Measurements from ENCODE around the gene CACNA2D3.
A peak's percentile ranks its signal among the peaks of the same experiment; 100 is the strongest.

The CACNA2D3 gene

DNA sequence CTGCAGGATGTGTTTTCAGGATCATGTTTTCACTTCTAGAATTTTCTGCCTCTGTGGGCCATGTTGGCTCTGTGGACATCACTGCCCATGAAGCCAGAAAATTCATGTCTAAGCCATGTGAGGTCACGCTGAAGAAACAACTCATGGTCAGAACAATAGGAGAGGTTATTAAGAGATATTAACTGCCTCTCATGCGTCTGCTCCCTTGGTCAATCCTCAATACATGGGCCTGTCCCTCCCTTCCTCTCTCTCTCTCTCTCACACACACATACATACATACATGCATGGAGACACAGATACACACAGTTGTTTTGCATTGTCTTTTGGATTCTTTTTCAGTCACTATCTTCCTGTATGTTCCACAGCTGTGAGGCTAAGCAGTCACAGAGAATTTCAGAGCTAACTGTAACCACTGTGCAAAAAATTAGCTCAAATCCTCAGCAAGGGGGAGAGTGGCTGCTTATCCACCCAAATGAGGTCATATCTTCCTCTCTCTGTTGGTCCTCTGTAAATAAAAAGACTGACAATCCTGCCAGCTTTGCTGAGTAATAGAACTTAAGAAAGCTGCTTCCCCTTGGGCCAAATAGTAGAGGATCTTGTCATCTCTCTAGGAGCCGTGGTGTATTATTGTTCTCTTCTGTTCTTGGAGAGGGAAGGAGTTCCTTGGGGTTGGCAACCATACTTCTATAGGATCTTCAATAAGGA, 759.9 kb downstream of the CACNA2D3 start:
- DNase-seq (ENCODE audit: low spot score), result peak; percentile 92

DNA sequence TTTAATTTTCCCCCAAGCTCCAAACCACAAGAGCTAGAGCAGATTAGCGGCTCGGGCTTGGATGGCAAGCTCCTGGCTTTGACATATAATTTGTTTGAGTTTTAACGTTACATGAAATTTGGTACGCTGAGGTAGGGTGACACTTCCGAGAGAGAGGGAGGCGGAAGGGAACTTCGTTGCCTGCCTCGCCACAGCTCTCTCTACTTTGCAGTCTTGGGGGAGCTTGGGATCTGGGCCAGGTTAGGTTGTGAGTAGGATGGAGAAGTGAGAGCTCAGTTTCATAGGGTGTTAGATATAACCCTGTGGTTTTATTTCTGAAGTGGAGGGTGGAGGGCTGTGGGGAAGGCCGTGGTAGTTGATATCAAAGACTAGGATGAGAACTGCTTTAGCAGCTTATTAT, 765.8 kb downstream of the CACNA2D3 start:
- DNase-seq (ENCODE audit: low spot score), result no peak

DNA sequence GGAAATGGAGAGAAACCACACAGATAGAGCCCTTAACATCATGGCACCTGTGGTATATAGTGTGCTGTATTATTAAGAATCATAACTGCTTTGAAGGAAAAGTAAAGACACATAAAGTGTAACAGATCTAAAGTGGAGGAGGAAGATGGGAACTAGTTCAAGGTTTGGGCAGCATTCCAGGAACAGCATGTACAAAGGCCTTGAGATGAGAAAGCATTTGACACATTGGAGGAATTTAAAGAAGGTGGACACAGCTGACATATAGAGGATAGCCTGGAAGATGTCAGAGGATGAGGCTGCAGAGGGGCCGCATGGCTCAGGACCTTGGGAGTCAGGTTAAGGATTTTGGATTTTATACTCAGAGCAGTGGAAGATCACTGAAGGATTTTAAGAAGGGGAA, 766.5 kb downstream of the CACNA2D3 start:
- no peak for DNase-seq (ENCODE audit: low spot score)

DNA sequence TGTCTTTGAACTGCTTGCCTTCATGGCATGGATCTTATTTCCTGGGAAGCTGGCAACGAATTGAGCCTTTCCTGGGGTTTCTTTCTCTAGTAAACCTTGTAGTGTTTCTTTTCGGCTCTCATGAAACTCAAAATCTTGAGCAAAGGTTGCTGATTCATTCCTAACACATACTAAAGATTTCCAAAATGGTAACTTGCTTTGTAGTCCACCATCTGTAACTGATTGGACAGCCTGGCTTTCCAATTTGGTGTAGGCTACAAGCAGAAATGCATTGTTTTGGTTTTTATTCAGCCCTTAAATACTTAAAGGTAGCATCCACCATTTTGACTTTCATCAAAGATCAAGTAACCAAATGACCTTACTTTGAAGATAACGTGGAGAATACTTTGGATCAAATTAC, 767.4 kb downstream of the CACNA2D3 start:
- DNase-seq (ENCODE audit: low spot score), result no peak

DNA sequence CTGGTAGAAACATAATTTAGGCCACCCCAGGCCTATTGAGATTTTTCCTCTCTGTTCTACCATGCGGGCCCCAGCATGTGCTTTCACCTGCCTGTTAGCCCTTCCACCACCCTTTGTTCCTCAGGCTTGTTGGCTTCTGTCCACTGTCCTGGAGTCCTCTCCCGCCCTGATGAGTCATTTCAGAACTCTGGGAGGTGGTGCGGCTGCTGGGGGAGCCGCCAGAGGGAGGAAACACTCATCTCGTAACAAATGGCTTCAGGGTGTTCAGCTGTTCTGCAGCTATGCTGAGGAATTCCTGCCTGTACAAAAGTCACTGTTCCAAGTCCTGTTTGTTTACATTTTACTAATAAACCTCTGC, 769.2 kb downstream of the CACNA2D3 start:
- DNase-seq (ENCODE audit: low spot score), result peak; percentile 99

DNA sequence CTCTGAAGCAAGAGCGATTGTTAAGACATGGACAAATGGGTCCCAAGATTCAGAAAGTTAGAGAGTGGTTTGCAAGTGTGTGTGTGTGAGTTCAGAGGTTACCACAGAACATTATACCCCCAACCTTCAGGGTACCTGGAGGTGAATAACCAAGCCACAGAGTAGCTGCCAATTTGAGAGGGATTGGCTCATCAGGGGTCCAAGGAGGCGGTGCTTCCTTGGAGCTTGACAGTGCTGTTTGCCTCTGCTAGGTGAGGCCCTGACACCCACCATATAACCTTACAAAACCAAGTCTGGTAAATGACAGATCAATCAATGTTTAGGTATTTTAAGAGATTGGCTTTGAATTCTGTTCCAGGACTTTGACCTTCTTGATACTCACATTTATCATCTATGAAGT, 769.8 kb downstream of the CACNA2D3 start:
- DNase-seq (ENCODE audit: low spot score), result no peak

DNA sequence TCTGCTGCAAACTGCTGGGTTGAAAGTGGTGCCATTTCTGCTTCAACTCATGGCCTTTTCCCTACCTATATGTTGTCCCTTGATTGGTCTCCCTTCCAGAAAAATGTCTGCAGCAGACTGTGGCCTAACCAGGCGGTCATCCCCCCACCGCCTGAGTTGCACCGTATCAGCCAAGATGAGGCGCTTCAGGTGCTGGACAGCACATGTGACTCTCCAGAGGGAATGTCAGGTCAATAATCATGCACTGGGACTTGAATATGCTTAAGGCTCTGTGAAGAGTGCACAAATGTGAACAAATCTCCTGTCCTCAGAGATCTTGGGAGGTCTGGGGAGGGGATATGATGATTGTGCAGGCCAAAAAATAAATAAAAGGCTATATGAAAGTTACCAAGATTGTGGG, 773.3 kb downstream of the CACNA2D3 start:
- no peak for DNase-seq (ENCODE audit: low spot score)

DNA sequence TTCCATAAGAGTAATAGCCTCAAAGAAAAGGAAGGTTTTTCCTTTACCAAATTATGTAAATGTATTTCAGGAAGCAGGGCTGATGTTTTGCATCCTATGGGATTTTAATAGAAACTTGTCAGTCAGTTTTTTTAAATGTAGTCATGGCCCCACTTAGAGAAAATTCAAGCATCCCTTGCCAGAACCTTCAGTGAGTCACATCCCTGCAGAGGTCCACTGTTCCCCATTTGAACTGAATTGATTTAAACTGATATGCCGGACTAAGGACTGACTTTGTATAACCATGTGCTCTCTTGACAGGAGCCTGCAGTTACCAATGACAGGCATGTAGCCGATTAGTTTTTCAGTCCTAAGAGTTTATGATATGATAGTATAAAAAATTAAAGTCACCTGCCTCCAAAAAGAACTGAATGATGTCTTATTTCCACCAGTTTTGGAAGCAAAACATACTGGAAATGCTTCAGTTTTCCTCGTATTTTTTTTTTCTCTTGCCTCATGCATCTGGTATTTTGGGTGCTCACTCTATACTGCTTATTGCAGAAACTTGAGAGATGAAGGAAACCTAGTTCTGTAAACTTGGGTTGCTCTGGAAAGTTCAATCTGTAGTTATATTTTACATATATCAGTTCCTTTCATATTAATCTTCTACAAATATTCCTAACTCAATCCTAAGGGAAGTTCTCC, 774.8 kb downstream of the CACNA2D3 start:
- peak; percentile 58 for DNase-seq (ENCODE audit: low spot score)

DNA sequence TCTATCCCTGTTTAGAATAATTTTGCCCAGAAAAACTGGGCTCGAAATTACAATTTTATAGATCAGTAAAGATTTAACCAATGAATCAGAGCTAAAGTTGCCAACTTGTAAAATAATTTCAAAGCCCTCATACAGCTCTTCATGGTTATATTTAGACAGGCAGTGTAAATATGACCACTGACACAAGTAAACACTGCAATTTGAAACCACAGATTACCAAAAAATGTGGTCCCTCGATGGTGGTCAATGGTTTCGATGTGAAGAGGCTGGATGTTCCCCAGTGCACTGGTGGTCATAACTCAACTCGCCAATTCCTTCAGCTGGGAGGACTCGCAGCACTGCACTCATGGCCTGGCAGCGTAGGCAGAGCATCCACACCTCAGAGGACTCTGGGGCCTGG, 776.9 kb downstream of the CACNA2D3 start:
- DNase-seq (ENCODE audit: low spot score), result no peak

DNA sequence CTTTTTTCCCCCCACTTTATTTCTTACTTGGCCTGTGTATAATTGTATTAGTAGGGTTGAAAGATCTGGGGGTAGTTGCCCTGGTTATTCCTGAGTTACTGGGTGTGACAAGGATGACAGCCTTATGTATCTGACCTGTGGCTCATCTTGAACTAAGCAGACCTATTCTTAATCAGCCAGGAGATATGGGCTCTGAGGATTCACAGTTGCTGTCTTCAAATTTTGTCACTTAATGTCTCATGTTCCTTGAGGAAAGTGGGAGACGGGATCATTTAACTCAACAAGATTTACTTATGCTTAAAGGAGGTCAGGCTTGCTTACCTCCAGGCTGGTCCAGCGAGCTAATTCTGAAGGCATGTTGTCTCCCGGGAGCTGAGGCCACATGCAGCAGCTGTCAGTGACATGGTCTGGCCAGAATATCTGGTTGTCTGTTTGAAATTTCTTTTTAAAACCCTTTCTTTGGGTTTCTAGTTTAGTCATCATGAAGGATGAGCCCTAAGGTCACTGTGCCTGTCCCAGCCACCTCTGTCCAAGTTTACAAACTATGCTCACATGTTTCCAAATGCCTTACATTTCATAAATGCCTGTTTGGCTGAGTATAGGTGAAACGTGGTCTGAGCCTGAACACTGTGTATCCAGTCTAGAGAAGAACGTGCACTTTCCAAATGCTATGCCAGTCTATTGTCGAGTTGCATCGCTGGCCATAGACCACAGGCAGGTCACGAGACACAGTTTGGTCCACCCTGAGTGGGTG, 778.7 kb downstream of the CACNA2D3 start:
- peak; percentile 21 for DNase-seq (ENCODE audit: low spot score)

DNA sequence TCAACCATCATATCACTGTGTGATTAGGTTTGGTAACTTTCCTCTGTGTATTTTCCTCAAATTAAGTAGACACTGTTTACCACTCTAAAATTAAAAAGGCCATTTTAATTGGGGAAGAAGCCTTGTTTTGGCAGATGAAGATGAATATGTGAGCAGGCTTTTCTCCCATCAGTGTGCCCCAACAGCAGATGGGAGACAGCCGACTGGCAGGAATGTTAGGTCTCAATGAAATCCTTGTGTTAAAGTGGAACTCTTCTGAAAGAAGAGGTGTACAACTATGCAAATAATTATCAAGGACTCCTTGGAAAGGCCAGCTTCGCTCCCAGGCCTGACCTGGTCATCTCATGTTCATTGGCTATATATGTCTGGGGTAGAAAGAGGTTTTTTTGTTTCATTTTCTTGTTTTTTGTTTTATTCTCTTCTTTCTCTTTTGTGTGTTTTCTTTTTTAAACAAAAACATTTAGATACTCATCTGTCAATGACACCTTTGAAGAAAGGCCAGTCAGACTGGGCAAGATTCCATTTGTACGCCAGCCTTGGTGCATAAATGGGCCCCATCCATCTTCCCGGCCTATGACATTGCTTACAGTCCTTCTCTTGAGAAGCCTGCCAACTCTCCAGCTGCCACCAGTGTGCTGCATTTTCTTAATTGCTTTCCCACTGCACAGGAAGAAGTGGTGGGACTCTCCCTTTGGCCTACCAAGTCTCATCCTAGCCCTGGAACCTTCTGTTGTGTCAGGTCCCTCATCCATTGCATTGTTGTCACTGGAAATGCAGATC, 779.7 kb downstream of the CACNA2D3 start:
- DNase-seq (ENCODE audit: low spot score), result no peak

DNA sequence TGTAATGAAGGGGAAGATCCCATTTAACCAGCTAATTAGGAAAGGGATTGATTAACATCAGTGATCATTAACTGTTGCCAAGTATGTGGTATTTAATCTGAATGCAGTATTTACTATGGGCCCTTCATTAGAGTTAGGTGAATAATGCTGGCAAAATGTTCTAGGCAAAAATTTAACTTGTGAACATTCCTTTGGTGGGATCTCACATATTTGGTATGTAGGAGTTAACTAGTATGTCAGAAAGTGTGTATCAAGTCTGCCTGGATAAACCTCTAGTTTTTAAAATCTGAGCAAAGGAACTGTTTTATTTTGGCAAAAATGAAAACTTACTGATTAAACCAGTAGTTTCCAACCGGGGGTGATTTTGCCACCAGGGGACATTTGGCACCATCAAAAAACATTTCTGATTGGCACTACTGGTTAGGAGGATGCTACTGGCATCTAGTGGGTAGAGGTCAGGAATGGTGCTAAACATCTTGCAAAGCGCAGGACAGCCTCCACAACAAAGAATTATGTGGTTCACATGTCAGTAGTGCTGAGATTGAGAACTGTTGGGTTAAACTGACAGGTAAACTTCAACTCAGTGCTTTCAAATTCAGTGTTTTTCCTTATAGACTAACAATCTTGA, 783.0 kb downstream of the CACNA2D3 start:
- peak; percentile 67 for DNase-seq (ENCODE audit: low spot score)

DNA sequence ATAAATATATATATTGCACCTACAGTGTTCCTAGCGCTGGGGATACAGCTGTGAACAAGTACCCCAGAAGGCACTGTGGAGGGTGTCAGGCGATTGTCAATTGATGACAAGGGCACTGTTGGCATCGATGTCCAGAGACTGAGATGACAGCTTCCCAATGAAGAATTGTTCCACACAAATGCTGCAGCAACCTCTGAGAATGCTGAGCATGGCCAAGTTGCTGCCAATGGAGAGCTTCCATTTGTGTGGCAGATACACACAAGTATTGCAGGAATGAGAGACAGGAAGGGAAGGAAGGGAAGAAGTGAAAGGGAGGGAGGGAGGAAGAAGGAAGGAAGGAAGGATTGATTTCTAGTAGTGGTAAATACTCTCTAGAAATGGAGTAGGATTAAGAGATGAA, 783.6 kb downstream of the CACNA2D3 start:
- no peak for DNase-seq (ENCODE audit: low spot score)

DNA sequence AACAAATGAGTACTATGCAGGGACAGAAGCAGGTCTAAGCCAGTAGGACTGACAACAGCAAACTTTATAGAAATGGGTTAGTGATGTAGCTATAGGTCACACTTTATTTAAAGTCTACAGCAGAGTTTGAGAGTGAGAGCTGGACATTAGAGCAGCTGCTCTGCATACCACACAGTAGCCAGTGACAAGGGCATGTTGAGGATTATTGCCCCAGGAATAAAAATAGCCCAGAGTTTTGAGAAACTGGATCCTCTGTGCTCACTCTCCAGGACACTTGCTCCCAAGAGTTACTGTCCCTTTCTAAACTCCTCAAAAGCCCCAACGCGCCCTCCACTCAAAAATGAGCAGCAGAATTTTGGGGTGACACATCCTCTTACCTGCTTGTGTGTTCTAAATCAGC, 784.4 kb downstream of the CACNA2D3 start:
- DNase-seq (ENCODE audit: low spot score), result no peak

DNA sequence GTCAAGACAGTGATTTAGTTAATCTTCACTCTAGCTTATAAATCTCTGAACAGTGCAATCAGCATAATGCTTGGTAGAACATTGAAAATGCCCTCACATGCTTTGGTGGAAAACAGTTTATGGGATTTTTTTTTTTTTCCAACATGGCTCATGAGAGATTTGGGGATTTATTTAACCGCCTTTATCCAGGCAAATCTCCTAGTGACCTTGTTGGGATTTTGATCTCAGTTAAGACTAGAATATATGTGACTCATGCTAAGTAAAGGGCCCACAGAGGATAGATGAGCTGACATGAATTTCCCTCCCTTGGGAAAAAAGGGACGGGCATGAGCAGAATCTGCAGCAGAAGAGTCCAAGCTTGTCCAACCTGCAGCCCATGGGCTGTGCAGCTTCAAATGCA, 786.8 kb downstream of the CACNA2D3 start:
- no peak for DNase-seq (ENCODE audit: low spot score)

DNA sequence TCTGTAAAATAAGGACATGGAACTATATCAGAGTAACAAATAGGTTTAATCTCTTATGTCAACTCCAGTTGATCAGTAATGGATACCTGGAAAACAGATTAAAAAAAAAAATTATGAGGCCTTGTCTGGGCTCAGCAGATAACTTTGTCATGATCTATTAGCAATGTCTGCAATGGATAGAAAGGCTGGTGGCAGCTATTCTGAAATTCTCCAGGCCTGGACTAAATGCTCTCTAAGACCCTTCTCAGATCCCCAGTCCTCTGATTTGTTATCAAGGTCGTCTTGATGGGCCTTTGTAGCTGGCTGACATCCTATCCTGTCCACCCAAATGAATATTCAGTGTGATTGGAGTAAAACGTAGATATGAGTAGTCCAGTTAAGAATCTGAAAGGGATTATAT, 791.8 kb downstream of the CACNA2D3 start:
- no peak for DNase-seq (ENCODE audit: low spot score)

DNA sequence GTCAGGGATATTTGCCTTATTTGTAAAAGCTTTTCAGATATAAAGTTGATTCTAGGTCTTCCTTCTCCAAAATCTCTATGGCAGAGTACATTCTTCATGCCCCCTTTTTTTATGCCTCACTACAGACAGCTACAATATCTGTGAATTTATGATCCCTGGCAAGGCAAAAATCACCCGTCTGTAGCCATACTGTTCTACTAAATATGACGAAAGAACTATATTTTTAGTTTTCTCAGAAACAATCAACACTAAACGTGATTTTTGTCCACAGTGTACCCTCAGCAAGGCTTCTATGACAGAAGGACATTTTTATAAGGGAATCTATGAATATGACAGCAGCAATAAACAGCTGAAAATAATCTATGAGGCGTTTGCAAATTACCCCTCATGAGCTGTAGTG, 792.8 kb downstream of the CACNA2D3 start:
- DNase-seq (ENCODE audit: low spot score), result no peak

DNA sequence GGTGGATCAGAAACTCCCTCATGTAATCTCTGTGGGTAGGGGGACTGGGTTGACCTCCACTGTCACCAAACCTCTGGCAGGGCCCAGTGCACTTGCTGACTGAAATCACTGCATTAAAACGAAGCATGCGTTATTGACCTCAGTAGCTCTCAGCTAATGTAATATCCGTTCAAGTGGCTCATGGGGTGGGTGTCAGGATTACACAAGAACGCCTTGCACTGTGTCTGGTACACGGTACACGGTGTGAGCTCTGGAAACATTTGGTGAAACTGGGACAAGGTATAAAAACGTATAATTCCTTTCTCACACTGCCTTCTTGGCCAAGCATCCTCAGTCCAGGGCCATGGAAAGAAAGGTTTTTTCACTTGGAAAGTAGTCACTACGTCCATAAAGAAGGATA, 793.6 kb downstream of the CACNA2D3 start:
- no peak for DNase-seq (ENCODE audit: low spot score)

DNA sequence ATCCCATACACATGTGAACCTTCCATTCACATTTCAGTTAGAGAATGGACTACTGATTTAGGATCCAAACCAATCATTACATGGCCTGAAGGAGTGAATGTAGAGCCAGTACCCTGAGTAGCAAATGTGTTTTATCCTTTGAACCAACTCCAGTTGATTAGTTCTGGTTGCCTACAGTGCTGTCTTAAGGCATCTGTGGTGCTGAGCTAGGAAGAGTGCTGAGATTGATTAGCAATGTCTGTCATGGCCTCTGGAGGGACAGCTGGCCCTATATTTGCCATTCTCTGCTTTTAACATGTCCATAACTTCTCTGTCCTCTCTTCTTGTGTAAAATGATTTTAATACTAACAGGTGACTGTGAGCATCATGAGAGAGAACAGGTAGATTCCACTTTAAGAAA, 794.4 kb downstream of the CACNA2D3 start:
- DNase-seq (ENCODE audit: low spot score), result peak; percentile 6

DNA sequence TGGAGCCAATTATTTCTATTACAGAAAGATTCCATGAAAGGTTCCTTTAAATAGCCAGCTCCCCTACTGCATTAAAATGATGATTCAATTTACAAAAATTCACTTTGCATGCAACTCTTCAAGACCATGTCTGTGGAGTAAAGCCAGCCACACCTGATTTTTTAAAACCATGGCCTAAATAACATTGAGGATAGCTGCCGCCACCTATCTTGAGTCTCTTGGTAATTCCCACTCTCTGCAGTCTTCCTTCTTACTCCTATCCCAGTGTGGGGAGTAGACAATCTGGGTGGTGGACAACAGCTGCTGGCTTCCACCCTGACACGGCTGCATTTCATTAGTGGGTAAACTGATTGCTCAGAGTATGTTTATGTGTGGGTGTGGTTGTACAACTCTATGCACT, 794.8 kb downstream of the CACNA2D3 start:
- DNase-seq (ENCODE audit: low spot score), result peak; percentile 71

DNA sequence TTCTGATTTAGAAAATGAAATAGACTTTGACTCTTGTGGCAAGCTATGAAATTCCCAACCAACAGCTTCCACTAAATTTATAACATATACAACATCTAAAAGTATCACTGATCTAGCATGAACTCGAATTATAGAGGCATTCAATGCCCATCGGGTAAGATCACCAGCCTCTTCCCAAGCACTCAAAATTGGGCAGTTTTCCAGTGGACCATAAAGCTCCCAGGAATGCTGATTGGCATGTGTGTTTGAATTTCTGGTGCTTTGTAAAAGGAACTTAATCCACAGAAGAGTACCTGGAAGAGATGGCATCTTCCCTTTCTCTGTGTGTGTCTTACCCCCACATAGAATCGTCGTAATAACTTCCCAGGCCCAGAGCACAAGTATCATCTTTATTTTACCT, 795.5 kb downstream of the CACNA2D3 start:
- DNase-seq (ENCODE audit: low spot score), result no peak

DNA sequence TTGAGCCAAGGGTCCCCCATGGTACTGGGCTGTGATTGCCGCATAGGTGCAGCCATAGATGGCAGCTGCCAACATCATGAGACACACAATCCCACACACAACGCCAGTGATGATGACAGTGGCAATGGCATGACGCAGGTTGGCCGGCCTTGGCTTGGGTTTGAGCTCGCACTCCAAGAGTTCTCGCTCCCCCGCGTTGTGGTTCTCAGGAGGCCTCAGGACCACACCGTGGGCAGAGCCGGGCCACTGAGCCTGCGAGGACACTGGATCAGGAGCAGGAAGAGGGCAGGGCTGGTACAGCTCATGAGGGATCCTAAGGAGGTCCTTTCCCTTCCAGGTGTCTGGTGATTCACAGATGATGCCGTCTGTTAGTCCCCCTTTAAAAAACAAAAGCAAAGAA, 796.2 kb downstream of the CACNA2D3 start:
- DNase-seq (ENCODE audit: low spot score), result no peak
